Upper lobe of left lung (tissue), 6 donors: ENCODE measurements around the gene HIC1. TPM values are rescaled to one million over a fixed set of nuclear protein-coding genes. Genes with fewer than 3 reads are reported as not detected.

Experiments used
- ATAC-seq, 2 donors: fragments of 200-7000 bp; cut with Tn5 transposase; one replicate each; pipeline ENCODE4 v1.9.1; 2022; ENCODE audit warnings: mild to moderate bottlenecking in 2 of 2, moderate library complexity in 2 of 2; ENCODE audit not compliant: low FRiP score in 2 of 2
- DNase-seq, 2 donors: peaks; one replicate each; pipeline ENCODE4 v3.0.0-alpha.2; 2019 to 2020
- H3K27ac ChIP-seq, 4 donors: fragments of 200-600 bp; sonication (generic); one replicate each; pipeline ENCODE4 v1.5.1; 2016 to 2019
- H3K27me3 ChIP-seq, 4 donors: fragments of 200-600 bp; sonication (generic); one replicate each; pipeline ENCODE4 v1.5.1; 2017 to 2019
- H3K36me3 ChIP-seq, 4 donors: fragments of 200-600 bp; sonication (generic); one replicate each; pipeline ENCODE4 v1.5.1; 2016 to 2019
- H3K4me1 ChIP-seq, 4 donors: fragments of 200-600 bp; sonication (generic); one replicate each; pipeline ENCODE4 v1.5.1; 2018 to 2019
- H3K4me3 ChIP-seq, 4 donors: fragments of 200-600 bp; sonication (generic); one replicate each; pipeline ENCODE4 v1.5.1; 2017 to 2019; ENCODE audit warnings: mild to moderate bottlenecking in 2 of 4, moderate library complexity in 1 of 4
- H3K9me3 ChIP-seq, 4 donors: fragments of 200-600 bp; sonication (generic); one replicate each; pipeline ENCODE4 v1.5.1; 2018 to 2019
- CTCF ChIP-seq, 6 experiments: fragments of 450-650 bp in 4 of 6; fragments of 200-600 bp in 2 of 6; sonication (generic) in 2 of 6; IDR thresholded peaks; one replicate each; pipeline ENCODE4 v1.5.1; 2016 to 2019; ENCODE audit warnings: antibody characterized with exemption in 6 of 6
- EP300 ChIP-seq, 4 donors: sonication (generic); formaldehyde crosslinking; IDR thresholded peaks; one replicate each; pipeline ENCODE4 v1.5.1; 2017; ENCODE audit warnings: antibody characterized with exemption in 4 of 4, control low read depth in 2 of 4
- POLR2A ChIP-seq, 4 donors: fragments of 450-650 bp; IDR thresholded peaks; one replicate each; pipeline ENCODE4 v1.5.1; 2016 to 2017; ENCODE audit warnings: antibody characterized with exemption in 4 of 4, mild to moderate bottlenecking in 2 of 4
- POLR2AphosphoS5 ChIP-seq, 2 donors: sonication (generic); formaldehyde crosslinking; IDR thresholded peaks; one replicate each; pipeline ENCODE4 v1.5.1; 2017; ENCODE audit warnings: antibody characterized with exemption in 2 of 2
- WGBS, 2 donors: methylation state at CpG; one replicate each; pipeline ENCODE4 v1.1.5; 2017 to 2018; 5-methylcytosine and 5-hydroxymethylcytosine counted together
- total RNA-seq, 6 donors: library from RNA; depleted of rRNA in 4 of 6; stranded (reverse); fragments of >200 nt in 4 of 6; gene quantifications; one replicate each; pipeline versions ENCODE4 v1.1.0 to v1.2.1, GENCODE V29; 2016 to 2021
- donor health status: DM: no; HTN: no; CAD: no; lungs with moderate emphysema.
- donor health status: DM: no; HTN: yes; CAD: no; lungs with severe emphysema.

Gene HIC1
- total RNA-seq, 6 donors from 2014 or later = 8.0 to 25.5 (median 19.1) TPM

- ATAC-seq (no peak), DNase-seq (no peak)
- Histone ChIP-seq H3K4me3 (peak overlapping the region in 3 of 4 donors; percentile 61 to 90 (median 89)), H3K27ac (peak overlapping the region; percentile 90 to 94 (median 92)), H3K9me3 (no peaks in the 10 kb centered on the region), H3K36me3 (peaks cover 2 to 25% (median 14%) of the 10 kb centered on the region in 4 donors), H3K4me1 (peaks cover 10 to 24% (median 21%) of the 10 kb centered on the region in 4 donors), H3K27me3 (no peaks in the 10 kb centered on the region)
- TF ChIP-seq POLR2A (IDR thresholded peaks at IDR 0.05) = no peak
- no peak for TF ChIP-seq EP300 (IDR thresholded peaks at IDR 0.05)
- no peak for TF ChIP-seq POLR2AphosphoS5 (IDR thresholded peaks at IDR 0.05)
- TF ChIP-seq CTCF (IDR thresholded peaks at IDR 0.05) = no peak
- WGBS, 2 donors = 84 to 91% methylated on average over 5 of the region's 5 CpGs
These were observed 12.0 kb upstream of the HIC1 start for GRCh38 chr17:2042933-2043332.

- peaks cover 14 to 27% (median 23%) of the 10 kb centered on the region in 4 donors for H3K4me1 ChIP-seq
- DNase-seq = no peak
- H3K4me3 ChIP-seq = no peak overlapping the region
- TF ChIP-seq CTCF (IDR thresholded peaks at IDR 0.05) = no peak
- TF ChIP-seq EP300 (IDR thresholded peaks at IDR 0.05) = no peak
- TF ChIP-seq POLR2AphosphoS5 (IDR thresholded peaks at IDR 0.05) = no peak
- no peak for TF ChIP-seq POLR2A (IDR thresholded peaks at IDR 0.05)
- peaks cover 2 to 25% (median 14%) of the 10 kb centered on the region in 4 donors for H3K36me3 ChIP-seq
- no peaks in the 10 kb centered on the region for H3K9me3 ChIP-seq
- ATAC-seq = no peak
- peak overlapping the region in 2 of 4 donors; percentile 20 to 39 for H3K27ac ChIP-seq
- 83 to 86% methylated on average over 6 of the region's 6 CpGs for WGBS, 2 donors
- no peaks in the 10 kb centered on the region for H3K27me3 ChIP-seq
These were observed 11.1 kb upstream of the HIC1 start for GRCh38 chr17:2043785-2044184.

GRCh38 chr17:2044263-2044894 is 10.5 kb upstream of the HIC1 start:
- WGBS, 2 donors = 94 to 96% methylated on average over 5 of the region's 5 CpGs
- H3K4me3 ChIP-seq = no peak overlapping the region
- no peaks in the 10 kb centered on the region for H3K27me3 ChIP-seq
- H3K9me3 ChIP-seq = no peaks in the 10 kb centered on the region
- peak overlapping the region in 1 of 4 donors; percentile 39 for H3K27ac ChIP-seq
- DNase-seq (no peak), ATAC-seq (no peak)
- peaks cover 2 to 25% (median 14%) of the 10 kb centered on the region in 4 donors for H3K36me3 ChIP-seq
- TF ChIP-seq POLR2A (IDR thresholded peaks at IDR 0.05) (no peak), EP300 (IDR thresholded peaks at IDR 0.05) (no peak), CTCF (IDR thresholded peaks at IDR 0.05) (no peak), POLR2AphosphoS5 (IDR thresholded peaks at IDR 0.05) (no peak)
- peaks cover 20 to 32% (median 29%) of the 10 kb centered on the region in 4 donors for H3K4me1 ChIP-seq

- DNase-seq = no peak
- H3K27ac ChIP-seq = no peak overlapping the region
- no peak overlapping the region for H3K4me3 ChIP-seq
- ATAC-seq = no peak
- peaks cover 2 to 20% (median 14%) of the 10 kb centered on the region in 4 donors for H3K36me3 ChIP-seq
- WGBS, 2 donors = 90 to 95% methylated on average over 6 of the region's 6 CpGs
- TF ChIP-seq POLR2A (IDR thresholded peaks at IDR 0.05) (no peak), EP300 (IDR thresholded peaks at IDR 0.05) (no peak), POLR2AphosphoS5 (IDR thresholded peaks at IDR 0.05) (no peak), CTCF (IDR thresholded peaks at IDR 0.05) (no peak)
- no peaks in the 10 kb centered on the region for H3K9me3 ChIP-seq
- H3K4me1 ChIP-seq = peaks cover 25 to 37% (median 34%) of the 10 kb centered on the region in 4 donors
- H3K27me3 ChIP-seq = peaks cover 0 to 19% (median 10%) of the 10 kb centered on the region in 4 donors
These were observed 7.3 kb upstream of the HIC1 start for GRCh38 chr17:2047590-2047989.
